K562 (cell line): Measurements from ENCODE around the gene TOPORS. TPM values are rescaled to one million over a fixed set of nuclear protein-coding genes. Genes with fewer than 3 reads are reported as not detected.

Experiments
- CBX5 ChIP-seq: IDR thresholded peaks from 2 replicates; pipeline ENCODE4 v1.6.1; 2014; ENCODE audit warnings: low read depth, borderline replicate concordance
- NUFIP1 ChIP-seq: fragments of 450-650 bp; IDR thresholded peaks from 2 replicates; pipeline ENCODE4 v1.6.1; 2018; ENCODE audit not compliant: partially characterized antibody
- SIX5 ChIP-seq, 2 experiments: IDR thresholded peaks; 2 replicates each; pipeline ENCODE4 v1.6.1; 2011; ENCODE audit warnings: low read length in 2 of 2, borderline replicate concordance in 1 of 2, low read depth in 1 of 2, mild to moderate bottlenecking in 1 of 2, moderate library complexity in 1 of 2; ENCODE audit not compliant: insufficient read depth in 1 of 2
- YY1 ChIP-seq, 3 experiments: IDR thresholded peaks; 2 replicates each; pipeline ENCODE4 v1.6.1; 2011; ENCODE audit warnings: low read length in 2 of 3, mild to moderate bottlenecking in 2 of 3, moderate library complexity in 2 of 3, borderline replicate concordance in 1 of 3, control low read depth in 1 of 3, low read depth in 1 of 3; ENCODE audit not compliant: insufficient read depth in 3 of 3, insufficient replicate concordance in 2 of 3, control insufficient read depth in 1 of 3, insufficient read length in 1 of 3; ENCODE audit errors: extremely low read depth in 1 of 3
- polyA plus RNA-seq, 8 experiments: library from polyadenylated mRNA; depleted of rRNA in 4 of 8; stranded (reverse) in 5 of 8; unstranded in 3 of 8; fragments of >200 nt; fragmentation: Nextera tagmentation in 2 of 8; fragmentation: Illumina TruSeq in 1 of 8; extraction: Ambion mirVana in 2 of 8; extraction: Trizol in 1 of 8; gene quantifications; 2 replicates each; pipeline versions ENCODE4 v1.2.1 to v1.2.3, GENCODE V29; 2011 to 2014; ENCODE audit warnings: inconsistent platforms in 1 of 8, missing spikeins in 1 of 8
- total RNA-seq, 7 experiments: library from RNA; depleted of rRNA in 6 of 7; stranded (reverse); fragments of >200 nt in 6 of 7; fragmentation: Illumina TruSeq in 2 of 7; extraction: Trizol in 2 of 7; gene quantifications; 2 replicates each; pipeline versions ENCODE4 v1.2.1 to v1.2.3, GENCODE V29; 2011 to 2021; ENCODE audit warnings: low replicate concordance in 1 of 7
- TF ChIP-seq, protein P1 (sequence below): fragments of 250-450 bp; sonication (Bioruptor Pico); IDR thresholded peaks from 2 replicates; pipeline ENCODE4 v1.5.0; 2022; ENCODE audit warnings: mild to moderate bottlenecking

The TOPORS gene
- total and polyA plus RNA-seq, 9 of the 15 experiments (the other 6 are each of a cell fraction or from before 2014, with no cell fraction given) = 4.3 to 19.6 (median 9.9) TPM

DNA sequence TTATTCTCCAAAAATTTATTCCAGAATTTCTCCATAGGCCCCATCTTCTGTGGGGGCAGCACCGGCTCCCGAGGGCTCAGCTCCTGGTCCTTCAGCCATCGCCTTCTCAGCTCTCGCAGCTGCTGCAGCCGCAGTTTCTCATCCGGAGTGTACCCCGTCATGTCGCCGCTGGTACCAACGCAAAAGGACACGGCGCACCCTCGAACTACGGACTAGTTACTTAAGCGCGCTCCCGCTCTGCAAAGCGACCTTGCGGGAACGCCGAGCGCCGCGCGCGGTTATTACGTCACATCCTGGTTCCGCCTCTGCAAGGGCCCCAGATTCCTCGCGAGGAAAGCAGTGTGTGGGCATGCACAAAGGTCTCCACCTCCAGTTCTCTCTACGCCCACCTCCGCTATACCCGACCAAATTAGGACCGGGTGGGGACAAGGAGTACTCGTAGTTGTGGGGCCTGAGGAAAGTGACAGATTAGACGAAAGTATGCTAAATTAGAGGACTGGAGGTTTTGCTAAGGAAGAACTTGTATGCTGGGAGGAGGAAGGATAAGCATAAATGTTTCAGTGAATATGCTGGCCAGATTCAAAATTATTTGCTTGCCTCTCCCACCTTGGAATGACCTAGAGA, 20.6 kb upstream of the TOPORS start, which contains the start of gene NDUFB6 (continued):
- TF ChIP-seq YY1 (IDR thresholded peaks at IDR 0.05; ENCODE audit: borderline replicate concordance in 1 of 3, control insufficient read depth in 1 of 3, extremely low read depth in 1 of 3, insufficient read depth in 3 of 3, insufficient read length in 1 of 3, insufficient replicate concordance in 2 of 3, low read depth in 1 of 3, low read length in 2 of 3) (peak in 1 of 3 experiments; percentile 22), NUFIP1 (no peak), CBX5 (no peak), SIX5 (IDR thresholded peaks at IDR 0.05; ENCODE audit: borderline replicate concordance in 1 of 2, insufficient read depth in 1 of 2, low read depth in 1 of 2, low read length in 2 of 2) (peak in 1 of 2 experiments; percentile 24; a peak in 1 of 4 replicates)
- TF ChIP-seq, protein P1, sequence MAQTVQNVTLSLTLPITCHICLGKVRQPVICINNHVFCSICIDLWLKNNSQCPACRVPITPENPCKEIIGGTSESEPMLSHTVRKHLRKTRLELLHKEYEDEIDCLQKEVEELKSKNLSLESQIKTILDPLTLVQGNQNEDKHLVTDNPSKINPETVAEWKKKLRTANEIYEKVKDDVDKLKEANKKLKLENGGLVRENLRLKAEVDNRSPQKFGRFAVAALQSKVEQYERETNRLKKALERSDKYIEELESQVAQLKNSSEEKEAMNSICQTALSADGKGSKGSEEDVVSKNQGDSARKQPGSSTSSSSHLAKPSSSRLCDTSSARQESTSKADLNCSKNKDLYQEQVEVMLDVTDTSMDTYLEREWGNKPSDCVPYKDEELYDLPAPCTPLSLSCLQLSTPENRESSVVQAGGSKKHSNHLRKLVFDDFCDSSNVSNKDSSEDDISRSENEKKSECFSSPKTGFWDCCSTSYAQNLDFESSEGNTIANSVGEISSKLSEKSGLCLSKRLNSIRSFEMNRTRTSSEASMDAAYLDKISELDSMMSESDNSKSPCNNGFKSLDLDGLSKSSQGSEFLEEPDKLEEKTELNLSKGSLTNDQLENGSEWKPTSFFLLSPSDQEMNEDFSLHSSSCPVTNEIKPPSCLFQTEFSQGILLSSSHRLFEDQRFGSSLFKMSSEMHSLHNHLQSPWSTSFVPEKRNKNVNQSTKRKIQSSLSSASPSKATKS (CRISPR knock-in tag) = no peak
